ENCODE results near the gene SHROOM4.

SHROOM4 gene

GRCh38 chrX:50815120-50815519 lies 1.1 kb upstream of the SHROOM4 start:
- H3K18ac ChIP-seq (ENCODE audit: low read depth in 1 of 2, low read length in 2 of 2): peak overlapping the region in 1 of 2 experiments; percentile 48
- H2BK12ac ChIP-seq (ENCODE audit: low read length in 2 of 2): no peak overlapping the region
- no peak overlapping the region for H4K91ac ChIP-seq (ENCODE audit: low read length)
- H3K79me1 ChIP-seq (replicated peaks; ENCODE audit: low read length, poor library complexity, severe bottlenecking): peaks cover 2% of the 10 kb centered on the region
- H4K8ac ChIP-seq (ENCODE audit: low read length): peak overlapping the region; percentile 60
- H3K9ac ChIP-seq (ENCODE audit: low read length): no peak overlapping the region
- H2AFZ ChIP-seq (ENCODE audit: low read depth, low read length): no peak overlapping the region
- H2BK5ac ChIP-seq (ENCODE audit: low read depth, low read length, poor library complexity, severe bottlenecking): no peak overlapping the region
- H3K4me1 ChIP-seq (ENCODE audit: control insufficient read depth, insufficient read depth, low read depth, low read length): peaks cover 6% of the 10 kb centered on the region
- H3K9me3 ChIP-seq (ENCODE audit: control insufficient read depth, low read length): no peaks in the 10 kb centered on the region
- 15% methylated on average over 9 of the region's 9 CpGs for WGBS
- H3K23ac ChIP-seq (ENCODE audit: low read length in 2 of 2): no peak overlapping the region
- H3K4me3 ChIP-seq (ENCODE audit: insufficient read depth in 1 of 2, low read depth in 1 of 2, low read length in 2 of 2): no peak overlapping the region
- DNase-seq: peak; percentile 68
- H2BK15ac ChIP-seq (ENCODE audit: low read depth, poor library complexity, severe bottlenecking): no peak overlapping the region
- no peak overlapping the region for H2BK120ac ChIP-seq (ENCODE audit: low read depth, low read length)
- no peak overlapping the region for H3K14ac ChIP-seq (ENCODE audit: low read length in 2 of 2)
- no peak overlapping the region for H2AK5ac ChIP-seq (ENCODE audit: low read length, severe bottlenecking)
- peaks cover 0 to 6% of the 10 kb centered on the region in 2 experiments for H3K27me3 ChIP-seq (ENCODE audit: control insufficient read depth in 1 of 2, insufficient read depth in 1 of 2, low read length in 2 of 2)
- no peak overlapping the region for H3K4ac ChIP-seq (ENCODE audit: low read depth in 1 of 2, low read length in 2 of 2)
- peak overlapping the region; percentile 80 for H3K27ac ChIP-seq (ENCODE audit: low read length, poor library complexity, severe bottlenecking)
- no peaks in the 10 kb centered on the region for H3K36me3 ChIP-seq (ENCODE audit: control insufficient read depth in 1 of 2, insufficient read depth in 2 of 2, low read depth in 1 of 2, low read length in 2 of 2)
- no peak overlapping the region for H3K4me2 ChIP-seq (ENCODE audit: low read length, poor library complexity, severe bottlenecking)

- Histone ChIP-seq H3K18ac (ENCODE audit: low read depth in 1 of 2, low read length in 2 of 2) (peak overlapping the region; percentile 14 to 48), H3K4me1 (ENCODE audit: control insufficient read depth, insufficient read depth, low read depth, low read length) (peaks cover 6% of the 10 kb centered on the region), H3K9ac (ENCODE audit: low read length) (peak overlapping the region; percentile 82), H2BK15ac (ENCODE audit: low read depth, poor library complexity, severe bottlenecking) (no peak overlapping the region), H4K8ac (ENCODE audit: low read length) (peak overlapping the region; percentile 27), H3K4me3 (ENCODE audit: insufficient read depth in 1 of 2, low read depth in 1 of 2, low read length in 2 of 2) (peak overlapping the region in 1 of 2 experiments; percentile 78), H3K23ac (ENCODE audit: low read length in 2 of 2) (no peak overlapping the region), H3K4ac (ENCODE audit: low read depth in 1 of 2, low read length in 2 of 2) (no peak overlapping the region), H2AK5ac (ENCODE audit: low read length, severe bottlenecking) (no peak overlapping the region), H3K14ac (ENCODE audit: low read length in 2 of 2) (no peak overlapping the region), H3K4me2 (ENCODE audit: low read length, poor library complexity, severe bottlenecking) (peak overlapping the region; percentile 67), H3K27me3 (ENCODE audit: control insufficient read depth in 1 of 2, insufficient read depth in 1 of 2, low read length in 2 of 2) (peaks cover 0 to 6% of the 10 kb centered on the region in 2 experiments), H3K27ac (ENCODE audit: low read length, poor library complexity, severe bottlenecking) (peak overlapping the region; percentile 80), H2AFZ (ENCODE audit: low read depth, low read length) (peak overlapping the region; percentile 18), H4K91ac (ENCODE audit: low read length) (no peak overlapping the region), H3K79me1 (replicated peaks; ENCODE audit: low read length, poor library complexity, severe bottlenecking) (peaks cover 4% of the 10 kb centered on the region), H3K36me3 (ENCODE audit: control insufficient read depth in 1 of 2, insufficient read depth in 2 of 2, low read depth in 1 of 2, low read length in 2 of 2) (no peaks in the 10 kb centered on the region), H2BK120ac (ENCODE audit: low read depth, low read length) (no peak overlapping the region), H3K9me3 (ENCODE audit: control insufficient read depth, low read length) (no peaks in the 10 kb centered on the region), H2BK12ac (ENCODE audit: low read length in 2 of 2) (peak overlapping the region in 1 of 2 experiments; percentile 42), H2BK5ac (ENCODE audit: low read depth, low read length, poor library complexity, severe bottlenecking) (no peak overlapping the region)
- peak; percentile 51 for DNase-seq
- 31% methylated on average over 6 of the region's 6 CpGs for WGBS
Observed at GRCh38 chrX:50814701-50815100, 707 bp upstream of the SHROOM4 start.

- Histone ChIP-seq H4K91ac (ENCODE audit: low read length) (peak overlapping the region; percentile 27), H2BK15ac (ENCODE audit: low read depth, poor library complexity, severe bottlenecking) (peak overlapping the region; percentile 48), H3K27ac (ENCODE audit: low read length, poor library complexity, severe bottlenecking) (peak overlapping the region; percentile 43), H2AK5ac (ENCODE audit: low read length, severe bottlenecking) (no peak overlapping the region), H3K4me3 (ENCODE audit: insufficient read depth in 1 of 2, low read depth in 1 of 2, low read length in 2 of 2) (peak overlapping the region; percentile 74 to 78), H3K4ac (ENCODE audit: low read depth in 1 of 2, low read length in 2 of 2) (peak overlapping the region in 1 of 2 experiments; percentile 82), H4K8ac (ENCODE audit: low read length) (peak overlapping the region; percentile 72), H3K27me3 (ENCODE audit: control insufficient read depth in 1 of 2, insufficient read depth in 1 of 2, low read length in 2 of 2) (peaks cover 0 to 11% of the 10 kb centered on the region in 2 experiments), H3K14ac (ENCODE audit: low read length in 2 of 2) (peak overlapping the region in 1 of 2 experiments; percentile 65), H3K4me1 (ENCODE audit: control insufficient read depth, insufficient read depth, low read depth, low read length) (peaks cover 6% of the 10 kb centered on the region), H3K79me1 (replicated peaks; ENCODE audit: low read length, poor library complexity, severe bottlenecking) (peaks cover 6% of the 10 kb centered on the region), H3K36me3 (ENCODE audit: control insufficient read depth in 1 of 2, insufficient read depth in 2 of 2, low read depth in 1 of 2, low read length in 2 of 2) (no peaks in the 10 kb centered on the region), H2AFZ (ENCODE audit: low read depth, low read length) (peak overlapping the region; percentile 53), H3K23ac (ENCODE audit: low read length in 2 of 2) (no peak overlapping the region), H3K9ac (ENCODE audit: low read length) (peak overlapping the region; percentile 82), H2BK12ac (ENCODE audit: low read length in 2 of 2) (peak overlapping the region in 1 of 2 experiments; percentile 54), H3K18ac (ENCODE audit: low read depth in 1 of 2, low read length in 2 of 2) (peak overlapping the region; percentile 70 to 85), H3K9me3 (ENCODE audit: control insufficient read depth, low read length) (no peaks in the 10 kb centered on the region), H3K4me2 (ENCODE audit: low read length, poor library complexity, severe bottlenecking) (peak overlapping the region; percentile 74), H2BK5ac (ENCODE audit: low read depth, low read length, poor library complexity, severe bottlenecking) (no peak overlapping the region), H2BK120ac (ENCODE audit: low read depth, low read length) (no peak overlapping the region)
- DNase-seq: peak; percentile 67
- under 1% methylated on average over 31 of the region's 59 CpGs for WGBS
Observed at GRCh38 chrX:50812995-50813842, 775 bp downstream of the SHROOM4 start.

- Histone ChIP-seq H3K27me3 (ENCODE audit: control insufficient read depth in 1 of 2, insufficient read depth in 1 of 2, low read length in 2 of 2) (peaks cover 0 to 12% of the 10 kb centered on the region in 2 experiments), H3K36me3 (ENCODE audit: control insufficient read depth in 1 of 2, insufficient read depth in 2 of 2, low read depth in 1 of 2, low read length in 2 of 2) (no peaks in the 10 kb centered on the region), H3K4me2 (ENCODE audit: low read length, poor library complexity, severe bottlenecking) (no peak overlapping the region), H3K14ac (ENCODE audit: low read length in 2 of 2) (no peak overlapping the region), H2BK5ac (ENCODE audit: low read depth, low read length, poor library complexity, severe bottlenecking) (no peak overlapping the region), H4K8ac (ENCODE audit: low read length) (no peak overlapping the region), H2BK15ac (ENCODE audit: low read depth, poor library complexity, severe bottlenecking) (no peak overlapping the region), H4K91ac (ENCODE audit: low read length) (no peak overlapping the region), H2BK120ac (ENCODE audit: low read depth, low read length) (no peak overlapping the region), H3K27ac (ENCODE audit: low read length, poor library complexity, severe bottlenecking) (peak overlapping the region; percentile 73), H3K18ac (ENCODE audit: low read depth in 1 of 2, low read length in 2 of 2) (no peak overlapping the region), H3K79me1 (replicated peaks; ENCODE audit: low read length, poor library complexity, severe bottlenecking) (peaks cover 8% of the 10 kb centered on the region), H3K4me1 (ENCODE audit: control insufficient read depth, insufficient read depth, low read depth, low read length) (peaks cover 3% of the 10 kb centered on the region), H2BK12ac (ENCODE audit: low read length in 2 of 2) (no peak overlapping the region), H2AFZ (ENCODE audit: low read depth, low read length) (no peak overlapping the region), H3K4ac (ENCODE audit: low read depth in 1 of 2, low read length in 2 of 2) (no peak overlapping the region), H3K23ac (ENCODE audit: low read length in 2 of 2) (no peak overlapping the region), H3K9me3 (ENCODE audit: control insufficient read depth, low read length) (no peaks in the 10 kb centered on the region), H2AK5ac (ENCODE audit: low read length, severe bottlenecking) (no peak overlapping the region), H3K4me3 (ENCODE audit: insufficient read depth in 1 of 2, low read depth in 1 of 2, low read length in 2 of 2) (no peak overlapping the region), H3K9ac (ENCODE audit: low read length) (no peak overlapping the region)
- no peak for DNase-seq
- no CpG with 5 or more reads among the region's 4 CpGs for whole genome bisulfite sequencing
Observed at GRCh38 chrX:50805276-50805675, 8.7 kb downstream of the SHROOM4 start.
